Urinary bladder (tissue), 4 donors: ENCODE data around the gene CENPB. TPM values are rescaled to one million over a fixed set of nuclear protein-coding genes. Genes with fewer than 3 reads are reported as not detected.
"Not testable (repeated sequence)": the region's sequence is repeated elsewhere in the genome, so short reads cannot be mapped to it uniquely, and the experiment has no call there.

ENCODE experiments used
- DNase-seq: peaks from one replicate; pipeline ENCODE4 v3.0.0-alpha.2; 2015; ENCODE audit errors: extremely low spot score
- H3K27ac ChIP-seq: one replicate; pipeline ENCODE4 v1.5.1; 2013; ENCODE audit warnings: low read depth, mild to moderate bottlenecking, moderate library complexity
- H3K36me3 ChIP-seq: one replicate; pipeline ENCODE4 v1.6.1; 2013; ENCODE audit warnings: mild to moderate bottlenecking, moderate library complexity; ENCODE audit not compliant: insufficient read depth
- H3K4me1 ChIP-seq: one replicate; pipeline ENCODE4 v1.6.1; 2013; ENCODE audit warnings: mild to moderate bottlenecking, moderate library complexity; ENCODE audit not compliant: insufficient read depth
- H3K4me3 ChIP-seq: one replicate; pipeline ENCODE4 v1.5.1; 2013; ENCODE audit warnings: low read depth, low read length
- WGBS: extraction: QIAGEN DNeasy Blood & Tissue Kit; methylation state at CpG from one replicate; pipeline ENCODE4 v1.1.7; 2013; 5-methylcytosine and 5-hydroxymethylcytosine counted together
- polyA plus RNA-seq: library from polyadenylated mRNA; stranded (reverse); fragments of 200-250 nt; gene quantifications from one replicate; pipeline ENCODE4 v1.2.3, GENCODE V29; 2013
- total RNA-seq: library from RNA; depleted of rRNA; stranded (reverse); fragments of >200 nt; gene quantifications from one replicate; pipeline ENCODE4 v1.2.3, GENCODE V29; 2014
- donor health status: healthy with polysubstance abuse.
- donor health status: healthy.

The CENPB gene
- total and polyA plus RNA-seq, 2 donors = 36.9 to 104 TPM

GRCh38 chr20:3794168-3794567, 7.6 kb upstream of the CENPB start:
- WGBS = 90% methylated on average over 1 of the region's 3 CpGs
- H3K36me3 ChIP-seq, DNase-seq, H3K27ac ChIP-seq, H3K4me1 ChIP-seq, H3K4me3 ChIP-seq: not testable (repeated sequence)

GRCh38 chr20:3789201-3789600, 2.7 kb upstream of the CENPB start:
- not testable (repeated sequence) for H3K4me3 ChIP-seq, H3K27ac ChIP-seq, H3K36me3 ChIP-seq, H3K4me1 ChIP-seq, DNase-seq
- 94% methylated on average over 4 of the region's 4 CpGs for WGBS

DNA sequence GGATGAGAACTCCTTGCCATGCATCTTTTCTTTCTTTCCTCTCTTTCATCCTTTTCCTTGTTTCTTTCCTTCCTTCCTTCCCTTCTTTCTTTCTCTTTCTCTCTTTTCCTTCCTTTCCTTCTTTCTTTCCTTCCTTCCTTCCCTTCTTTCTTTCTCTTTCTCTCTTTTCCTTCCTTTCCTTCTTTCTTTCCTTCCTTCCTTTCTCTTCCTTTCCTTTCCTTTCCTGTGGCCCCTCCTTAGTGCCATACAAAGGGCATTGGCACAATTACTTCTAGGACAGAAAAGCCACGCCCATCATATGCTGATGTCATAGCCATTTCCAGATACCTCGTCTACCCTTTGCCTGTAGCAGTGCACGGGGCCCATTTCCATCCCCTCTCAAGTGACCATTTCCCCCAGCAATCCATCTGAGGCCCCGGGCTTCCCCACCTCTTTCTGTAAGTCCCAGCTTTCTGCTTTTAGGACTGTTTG, 2.2 kb upstream of the CENPB start:
- H3K4me3 ChIP-seq = no peak overlapping the region
- H3K27ac ChIP-seq = no peak overlapping the region
- H3K4me1 ChIP-seq = no peaks in the 10 kb centered on the region
- WGBS = 59% methylated on average over 4 of the region's 4 CpGs
- DNase-seq = no peak
- H3K36me3 ChIP-seq = no peaks in the 10 kb centered on the region

DNA sequence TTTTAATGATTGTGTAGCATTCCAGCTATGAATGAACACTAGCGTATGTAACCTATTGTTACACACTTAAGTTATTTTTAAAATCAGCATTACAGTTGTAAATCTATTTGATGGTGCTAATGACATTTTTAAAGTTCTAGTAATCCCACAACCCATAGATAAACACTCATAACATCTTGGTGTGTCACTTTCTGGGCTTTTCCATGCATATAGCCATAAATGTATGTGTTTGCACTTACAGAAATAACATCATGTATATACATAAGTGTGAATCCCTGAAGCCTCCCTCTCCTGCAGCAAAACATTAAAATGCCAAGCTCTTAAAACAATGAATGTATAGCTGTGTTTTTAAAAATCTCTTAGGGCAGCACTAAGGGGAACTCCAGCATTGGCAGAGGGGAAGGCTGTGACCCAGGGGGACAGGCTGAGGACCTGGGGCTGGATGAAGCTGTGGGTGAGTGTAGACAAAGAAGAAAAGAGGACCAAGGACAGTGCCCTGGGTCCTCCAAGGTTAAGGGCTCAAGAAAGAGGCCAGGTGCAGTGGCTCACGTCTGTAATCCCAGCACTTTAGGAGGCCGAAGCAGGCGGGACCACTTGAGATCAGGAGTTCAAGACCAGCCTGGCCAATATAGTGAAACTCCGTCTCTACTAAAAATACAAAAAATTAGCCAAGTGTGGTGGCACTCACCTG, 929 bp upstream of the CENPB start:
- Histone ChIP-seq H3K27ac (no peak overlapping the region), H3K36me3 (no peaks in the 10 kb centered on the region), H3K4me1 (no peaks in the 10 kb centered on the region), H3K4me3 (no peak overlapping the region)
- no peak for DNase-seq
- WGBS = 63% methylated on average over 5 of the region's 5 CpGs

- H3K27ac ChIP-seq = peak overlapping the region; percentile 81
- H3K4me3 ChIP-seq = peak overlapping the region; percentile 88
- DNase-seq = no peak
- H3K36me3 ChIP-seq = no peaks in the 10 kb centered on the region
- H3K4me1 ChIP-seq = no peaks in the 10 kb centered on the region
- WGBS = 1% methylated on average over 35 of the region's 35 CpGs
Measured at GRCh38 chr20:3786126-3786484, 435 bp downstream of the CENPB start.

DNA sequence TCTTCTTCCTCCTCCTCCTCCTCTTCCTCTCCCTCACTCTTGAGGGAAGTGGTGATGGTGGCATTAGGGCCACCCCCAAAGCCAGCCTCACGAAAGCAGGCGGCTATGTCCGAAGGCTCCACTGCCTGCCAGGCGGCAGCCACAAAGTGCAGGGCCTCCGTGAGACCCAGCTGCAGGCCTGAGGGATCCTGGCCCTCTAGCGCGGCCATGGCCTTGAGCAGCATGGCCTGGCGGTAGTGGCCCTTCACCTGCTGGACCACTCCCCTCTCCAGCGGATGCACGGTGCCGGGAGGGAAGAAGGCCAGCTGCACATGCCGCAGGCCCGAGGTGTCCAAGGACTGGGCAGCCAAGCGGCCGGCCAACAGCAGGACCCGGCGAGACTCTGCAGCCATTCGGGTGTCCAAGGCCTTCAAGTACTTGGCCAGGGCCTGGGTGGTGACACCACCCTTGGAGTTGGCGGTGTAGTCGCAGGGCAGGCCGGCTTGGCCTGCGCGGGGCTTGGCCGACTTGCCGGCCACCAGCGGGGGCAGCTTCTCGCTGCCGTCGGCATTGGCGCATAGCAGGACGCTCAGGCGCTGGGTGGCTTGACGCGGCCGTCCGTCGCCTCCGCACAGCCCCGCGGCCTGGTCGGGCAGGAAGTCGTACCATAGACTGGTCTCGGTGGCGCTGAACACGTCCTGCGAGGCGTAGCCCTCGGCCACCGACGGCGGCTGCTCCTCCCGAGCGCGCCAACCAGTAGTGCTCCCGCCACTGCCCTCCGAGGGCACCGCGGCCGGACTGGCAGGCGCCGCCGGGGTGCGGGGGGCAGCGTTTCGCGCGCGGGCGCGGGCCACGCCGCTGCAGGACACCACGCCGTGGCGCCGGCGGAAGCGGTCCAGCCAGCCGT, 1.1 kb downstream of the CENPB start:
- 23% methylated on average over 79 of the region's 79 CpGs for WGBS
- H3K27ac ChIP-seq = no peak overlapping the region
- no peak for DNase-seq

GRCh38 chr20:3784863-3785239, 1.7 kb downstream of the CENPB start:
- no peak for DNase-seq
- H3K4me1 ChIP-seq = no peaks in the 10 kb centered on the region
- H3K27ac ChIP-seq = no peak overlapping the region
- no peaks in the 10 kb centered on the region for H3K36me3 ChIP-seq
- 83% methylated on average over 6 of the region's 6 CpGs for WGBS
- H3K4me3 ChIP-seq = no peak overlapping the region

More for the DNA sequence above, 1.1 kb downstream of the CENPB start:
- no peaks in the 10 kb centered on the region for H3K4me1 ChIP-seq
- H3K36me3 ChIP-seq = no peaks in the 10 kb centered on the region
- H3K4me3 ChIP-seq = peak overlapping the region; percentile 88

- DNase-seq = no peak
- no peaks in the 10 kb centered on the region for H3K4me1 ChIP-seq
- 76% methylated on average over 17 of the region's 17 CpGs for WGBS
- H3K36me3 ChIP-seq = no peaks in the 10 kb centered on the region
- no peak overlapping the region for H3K27ac ChIP-seq
- no peak overlapping the region for H3K4me3 ChIP-seq
Measured at GRCh38 chr20:3784216-3784853, 2.2 kb downstream of the CENPB start.

- Histone ChIP-seq H3K4me1 (no peaks in the 10 kb centered on the region), H3K27ac (no peak overlapping the region), H3K36me3 (no peaks in the 10 kb centered on the region), H3K4me3 (no peak overlapping the region)
- 68% methylated on average over 10 of the region's 10 CpGs for WGBS
- DNase-seq = no peak
Measured at GRCh38 chr20:3783511-3784195, 2.9 kb downstream of the CENPB start.

- H3K36me3 ChIP-seq = no peaks in the 10 kb centered on the region
- H3K4me3 ChIP-seq = no peak overlapping the region
- no peak for DNase-seq
- WGBS = 59% methylated on average over 2 of the region's 2 CpGs
- no peaks in the 10 kb centered on the region for H3K4me1 ChIP-seq
- H3K27ac ChIP-seq = no peak overlapping the region
Measured at GRCh38 chr20:3783068-3783489, 3.5 kb downstream of the CENPB start.

DNA sequence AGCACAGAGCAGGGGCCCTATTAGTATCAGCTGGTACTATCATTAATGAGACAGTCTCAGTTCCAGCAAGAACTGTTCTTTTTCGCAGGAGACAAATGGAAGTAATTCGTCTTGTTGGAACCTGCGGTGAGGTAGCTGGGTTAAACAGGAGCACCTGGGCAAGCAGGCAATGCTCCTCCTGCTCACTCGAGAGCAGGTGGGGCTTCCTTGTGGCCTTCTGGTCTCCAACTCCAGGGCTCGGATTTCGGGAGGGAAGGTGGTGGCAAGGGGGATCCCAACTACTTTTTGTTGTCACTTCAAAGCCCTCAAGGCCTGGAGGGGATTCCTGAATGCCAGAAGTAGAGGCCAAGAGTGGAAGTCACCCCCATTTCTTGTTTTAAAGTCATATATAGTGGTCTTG, 3.9 kb downstream of the CENPB start:
- H3K4me1 ChIP-seq = peaks cover 2% of the 10 kb centered on the region

DNA sequence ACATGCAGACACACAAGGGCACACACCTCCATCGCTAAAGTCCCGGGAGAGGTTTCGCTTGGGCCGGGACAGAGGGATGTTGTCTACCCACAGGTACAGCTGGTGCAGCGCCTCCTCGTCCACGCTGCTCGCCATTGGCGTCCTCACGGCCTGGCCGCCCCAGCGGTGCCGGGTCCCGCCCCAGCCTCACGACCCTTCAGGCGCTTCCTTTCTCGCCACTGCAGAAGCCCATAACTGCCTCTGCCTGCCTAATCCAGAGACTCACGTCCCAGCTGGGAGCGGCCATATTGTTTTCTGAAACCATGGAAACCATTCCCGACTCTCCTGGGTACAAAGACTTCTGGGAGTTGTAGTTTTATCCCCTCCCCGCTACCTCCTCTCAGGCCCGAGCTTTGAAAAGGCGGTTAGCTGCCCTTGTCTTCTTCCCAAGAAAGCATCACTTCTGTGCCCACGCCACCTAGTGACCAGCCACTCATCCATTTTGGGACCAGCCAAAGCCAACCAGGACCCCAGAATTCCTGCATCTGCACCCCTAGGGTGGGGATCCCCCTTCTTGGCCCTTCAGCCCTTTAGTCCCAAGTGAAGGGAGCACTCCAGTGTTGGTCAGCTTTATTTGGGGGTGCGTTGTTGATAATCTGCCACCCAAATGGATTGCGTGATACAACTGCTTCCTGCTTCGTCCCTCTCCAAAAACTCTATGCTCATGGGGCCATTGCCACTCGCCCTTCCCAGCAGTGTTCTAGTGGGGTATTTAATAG, 5.2 kb downstream of the CENPB start, which contains the start of gene SPEF1:
Gene SPEF1, minus strand, starts transcription at position 296 of the 758 bp plus-strand sequence. Its CDS starts 161 bp downstream, at position 135.
- H3K4me1 ChIP-seq = peaks cover 2% of the 10 kb centered on the region
- WGBS = 16% methylated on average over 28 of the region's 28 CpGs
- no peak within 1 kb of the TSS for H3K4me3 ChIP-seq
- H3K27ac ChIP-seq = no peak within 1 kb of the TSS
- peak; percentile 94 for DNase-seq
- no peaks in the 10 kb centered on the region for H3K36me3 ChIP-seq

More for the DNA sequence above, 3.9 kb downstream of the CENPB start:
- DNase-seq = no peak
- H3K27ac ChIP-seq = no peak overlapping the region
- 75% methylated on average over 6 of the region's 6 CpGs for WGBS
- no peaks in the 10 kb centered on the region for H3K36me3 ChIP-seq
- no peak overlapping the region for H3K4me3 ChIP-seq
